RCC 7860 (cell line): ENCODE data around the gene RELL2.
A peak's percentile ranks its signal among the peaks of the same experiment; 100 is the strongest.

Source experiments
- DNase-seq: peaks from one replicate; pipeline ENCODE4 v3.0.0-alpha.2; 2015; ENCODE audit warnings: low spot score
- FAIRE-seq: peaks from 2 replicates; lab custom pipeline; 2012; peaks lifted over from hg19 to GRCh38; lab: Jason Lieb, UNC

The RELL2 gene

DNA sequence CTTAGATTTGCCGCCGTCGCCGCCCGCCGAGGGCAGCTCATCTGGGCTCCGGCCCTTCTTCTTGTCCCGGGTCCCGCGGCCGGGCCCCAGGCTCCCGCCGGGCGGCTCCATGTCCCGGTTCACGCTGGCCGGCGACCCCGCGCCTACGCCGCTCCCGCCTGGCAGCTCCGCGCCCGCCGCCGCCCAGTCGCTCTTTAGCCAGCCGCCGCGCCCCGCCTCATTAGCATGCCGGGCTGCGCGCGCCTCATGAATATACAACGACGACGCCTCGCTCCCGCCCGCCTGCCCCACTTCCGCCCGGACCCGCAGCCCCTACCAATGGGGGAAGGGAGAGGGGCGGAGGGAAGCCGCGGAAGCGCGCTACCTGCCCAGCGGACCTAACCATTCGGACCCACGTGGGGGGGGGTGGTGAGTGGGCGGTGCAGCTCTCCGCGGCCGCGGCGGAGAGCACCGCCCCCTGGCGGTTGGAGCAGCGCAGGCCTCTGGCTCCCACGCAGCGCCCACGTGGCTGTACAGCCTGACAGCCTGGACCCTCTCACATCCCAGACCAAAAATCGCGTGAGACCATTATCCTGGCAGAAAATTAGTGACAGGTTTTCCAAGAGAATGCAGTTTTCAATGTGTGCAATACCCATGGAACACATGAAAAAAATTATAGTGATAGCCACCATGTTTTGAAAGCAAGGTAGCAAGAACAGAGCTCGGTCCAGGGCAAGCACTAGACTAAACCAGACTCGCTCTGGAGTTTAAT is 17.8 kb upstream of the RELL2 start, which contains the start of gene DIAPH1:
Gene DIAPH1 (minus strand): TSS at position 197 of the 751 bp plus-strand sequence. CDS start 86 bp downstream, at position 111.
- DNase-seq (peak; percentile 89), FAIRE-seq (peak; percentile 67)

DNA sequence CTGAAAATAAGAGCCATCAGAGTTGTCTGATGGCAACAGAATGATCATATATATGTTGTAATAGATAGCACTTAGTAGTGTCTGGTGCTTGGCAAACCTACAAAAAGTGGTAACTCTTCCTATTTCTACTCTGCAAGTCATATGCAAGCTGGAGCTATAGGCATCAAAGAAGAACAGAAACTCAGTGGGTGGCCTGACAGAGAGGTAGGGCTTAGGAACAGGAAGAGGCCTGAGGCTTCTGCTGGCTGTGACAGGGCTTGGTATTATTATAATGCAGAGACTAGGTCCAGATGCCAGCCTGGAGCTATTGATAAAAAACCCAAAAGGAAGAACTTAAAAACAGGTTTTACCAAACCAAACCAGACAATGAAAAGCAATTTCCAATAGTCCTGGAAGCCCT is 13.6 kb upstream of the RELL2 start:
- DNase-seq = no peak
- FAIRE-seq = no peak

DNA sequence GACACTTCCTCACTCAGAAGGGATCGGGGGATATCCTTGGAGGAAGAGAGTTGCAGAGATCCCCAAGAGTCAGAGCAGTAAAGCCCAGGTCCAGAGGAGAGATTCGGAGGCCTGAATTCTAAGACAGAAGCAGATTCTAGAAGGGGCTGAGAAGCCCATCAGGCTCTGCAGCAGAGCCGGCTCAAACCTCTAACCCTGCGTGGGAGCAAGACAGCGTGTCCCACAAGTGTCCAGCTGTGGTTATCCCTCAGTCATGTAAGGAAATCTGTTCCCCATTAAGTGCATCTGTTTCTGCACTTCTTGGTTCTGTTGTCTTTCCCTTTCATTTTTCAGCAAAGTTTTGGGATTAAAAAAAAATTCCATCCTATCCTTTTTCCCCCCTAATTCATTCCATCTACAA is 13.2 kb upstream of the RELL2 start:
- no peak for FAIRE-seq
- DNase-seq = no peak

DNA sequence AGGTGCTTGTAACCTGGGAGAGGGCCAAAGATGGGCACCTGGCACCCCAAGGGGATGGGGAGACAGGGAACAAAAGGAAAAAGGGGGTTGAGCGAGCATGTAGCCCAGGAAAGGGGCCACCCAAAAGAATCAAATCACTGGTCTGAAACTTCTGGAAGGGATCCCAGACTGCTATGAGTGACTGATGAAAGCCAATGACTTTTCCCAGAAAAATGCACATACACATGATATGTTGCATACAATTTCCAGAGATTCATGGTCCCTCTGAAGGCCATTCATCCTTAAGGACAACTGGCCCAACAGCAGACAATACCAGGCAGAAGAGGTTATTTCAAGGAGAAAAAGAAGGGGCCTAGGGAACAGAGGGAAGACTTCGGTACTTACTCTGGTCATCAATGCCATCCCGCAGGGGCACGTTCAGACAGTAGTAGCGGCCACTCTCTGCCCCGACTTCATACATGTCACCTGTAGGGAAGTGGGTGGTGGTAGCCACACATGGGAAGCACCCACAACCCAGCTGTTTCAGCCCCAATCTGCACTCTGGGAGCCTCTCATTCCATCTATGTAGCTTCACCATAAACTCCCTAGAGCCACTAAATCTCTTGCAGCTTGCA is 8.5 kb upstream of the RELL2 start:
- FAIRE-seq = no peak
- no peak for DNase-seq

DNA sequence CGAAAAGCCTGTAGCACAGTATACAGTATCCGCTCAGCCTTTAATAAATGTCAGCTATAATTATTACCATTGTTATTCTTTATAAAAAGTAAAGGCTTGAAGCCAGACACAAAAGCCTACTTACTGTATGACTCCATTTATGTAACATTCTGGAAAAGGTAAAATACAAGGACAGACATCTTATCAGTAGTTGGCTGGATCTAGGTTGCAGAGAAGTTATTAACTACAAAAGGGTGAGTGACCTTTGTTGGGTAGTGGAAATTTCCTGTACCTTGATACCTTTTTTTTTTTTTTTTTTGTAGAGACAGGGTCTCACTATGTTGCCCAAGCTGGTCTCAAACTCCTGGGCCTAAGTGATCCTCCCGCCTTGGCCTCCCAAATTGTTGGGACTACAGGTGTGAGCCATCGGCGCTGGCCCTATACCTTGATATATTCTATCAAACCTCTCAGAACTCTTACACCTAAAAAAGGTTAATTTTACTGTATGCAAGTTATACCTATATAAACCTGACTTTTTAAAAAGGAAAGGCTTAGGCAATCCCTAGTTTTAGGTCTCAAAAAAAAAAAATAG is 6.1 kb upstream of the RELL2 start:
- DNase-seq (no peak), FAIRE-seq (no peak)

- no peak for DNase-seq
- no peak for FAIRE-seq
These were observed 4.1 kb upstream of the RELL2 start for GRCh38 chr5:141632650-141633049.

- no peak for DNase-seq
- no peak for FAIRE-seq
These were observed 2.8 kb upstream of the RELL2 start for GRCh38 chr5:141633871-141634561.

- DNase-seq (no peak), FAIRE-seq (no peak)
These were observed 2.1 kb upstream of the RELL2 start for GRCh38 chr5:141634720-141635119.

DNA sequence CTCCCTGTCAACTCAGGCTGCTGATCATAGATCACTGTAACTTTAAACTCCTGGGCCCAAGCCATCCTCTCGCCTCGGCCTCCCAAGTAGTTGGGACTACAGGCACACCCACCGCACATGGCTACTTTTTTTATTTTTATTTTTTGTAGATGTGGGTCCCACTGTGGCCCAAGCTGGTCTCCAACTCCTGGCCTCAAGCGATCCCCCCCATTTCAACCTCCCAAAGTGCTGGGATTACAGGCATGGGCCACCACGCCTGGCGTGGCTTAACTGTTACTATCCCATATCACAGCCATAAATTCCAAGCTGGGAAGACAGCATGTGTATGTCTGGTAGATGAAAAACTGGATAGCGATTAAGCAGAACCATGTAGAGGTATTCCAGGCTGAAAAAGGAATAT is 1.2 kb upstream of the RELL2 start:
- FAIRE-seq = no peak
- DNase-seq = no peak

DNA sequence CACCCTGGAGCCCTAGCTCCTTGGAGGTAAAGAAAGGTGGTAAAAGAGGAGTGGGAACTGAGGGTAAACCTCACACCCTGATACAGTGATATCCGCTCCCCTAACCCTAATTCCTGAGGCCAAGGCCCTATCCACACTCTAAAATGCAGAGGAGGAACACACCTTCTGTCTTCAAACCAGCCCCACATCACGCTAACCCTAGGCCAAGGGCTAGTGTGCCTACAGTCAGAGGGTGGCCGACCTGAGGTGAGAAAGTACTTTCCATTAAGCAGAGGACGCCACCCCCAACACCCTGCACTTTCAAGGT is 738 bp upstream of the RELL2 start:
- no peak for FAIRE-seq
- no peak for DNase-seq

DNA sequence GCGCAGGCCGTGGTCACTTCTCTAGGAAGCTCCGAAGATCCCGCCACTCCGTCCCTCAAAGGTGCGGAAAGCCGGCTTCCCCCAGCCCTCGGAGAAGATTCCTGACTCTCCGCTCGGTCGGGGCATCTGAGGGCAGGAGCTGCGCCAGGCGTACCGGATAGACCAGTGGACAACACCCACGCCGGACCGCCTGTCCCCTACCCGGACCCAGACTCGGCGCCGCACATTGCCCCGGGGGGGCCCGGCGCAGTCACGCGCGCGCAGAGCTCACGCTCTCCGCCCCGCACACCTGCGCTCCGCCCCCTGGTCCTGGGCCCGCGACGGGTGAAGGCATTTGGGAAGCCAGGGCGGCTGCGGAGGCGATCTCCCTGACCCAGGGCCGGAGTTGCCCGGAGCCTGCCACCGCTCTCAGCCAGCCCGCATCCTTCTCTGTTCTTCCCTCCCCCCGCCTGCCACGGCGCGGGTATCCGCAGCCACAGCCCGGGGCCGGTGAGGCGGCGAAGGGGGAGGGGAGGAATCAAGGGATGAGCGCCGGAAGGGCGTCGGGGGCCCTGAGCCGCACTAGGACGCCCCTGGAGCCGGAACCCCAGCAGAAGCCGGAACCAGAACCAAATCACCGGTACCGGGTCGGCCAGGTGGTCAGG is 448 bp downstream of the RELL2 start:
- FAIRE-seq = no peak
- no peak for DNase-seq

- FAIRE-seq (no peak), DNase-seq (no peak)
These were observed 1.1 kb downstream of the RELL2 start for GRCh38 chr5:141637767-141638419.

- no peak for DNase-seq
- no peak for FAIRE-seq
These were observed 2.0 kb downstream of the RELL2 start for GRCh38 chr5:141638771-141639170.

GRCh38 chr5:141639357-141640050 is 2.7 kb downstream of the RELL2 start:
- FAIRE-seq = no peak
- no peak for DNase-seq

DNA sequence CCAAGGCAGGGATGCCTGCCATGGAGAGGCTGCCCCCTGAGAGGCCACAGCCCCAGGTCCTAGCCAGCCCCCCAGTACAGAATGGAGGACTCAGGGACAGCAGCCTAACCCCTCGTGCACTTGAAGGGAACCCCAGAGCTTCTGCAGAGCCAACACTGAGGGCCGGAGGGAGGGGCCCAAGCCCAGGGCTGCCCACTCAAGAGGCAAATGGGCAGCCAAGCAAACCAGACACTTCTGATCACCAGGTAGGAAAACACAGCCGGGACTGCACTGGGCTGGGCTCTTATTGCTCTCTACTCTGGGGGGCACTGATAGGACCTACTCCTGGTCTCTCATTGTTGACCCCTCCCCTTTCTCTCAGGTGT is 3.2 kb downstream of the RELL2 start:
- no peak for FAIRE-seq
- DNase-seq = no peak

GRCh38 chr5:141640698-141641097 is 3.9 kb downstream of the RELL2 start:
- no peak for FAIRE-seq

GRCh38 chr5:141641634-141642267 is 5.0 kb downstream of the RELL2 start:
- DNase-seq = peak; percentile 80
- FAIRE-seq = peak; percentile 86

More at GRCh38 chr5:141640698-141641097, 3.9 kb downstream of the RELL2 start:
- DNase-seq = no peak

- no peak for FAIRE-seq
- no peak for DNase-seq
These were observed 9.2 kb downstream of the RELL2 start for GRCh38 chr5:141646026-141646425.

DNA sequence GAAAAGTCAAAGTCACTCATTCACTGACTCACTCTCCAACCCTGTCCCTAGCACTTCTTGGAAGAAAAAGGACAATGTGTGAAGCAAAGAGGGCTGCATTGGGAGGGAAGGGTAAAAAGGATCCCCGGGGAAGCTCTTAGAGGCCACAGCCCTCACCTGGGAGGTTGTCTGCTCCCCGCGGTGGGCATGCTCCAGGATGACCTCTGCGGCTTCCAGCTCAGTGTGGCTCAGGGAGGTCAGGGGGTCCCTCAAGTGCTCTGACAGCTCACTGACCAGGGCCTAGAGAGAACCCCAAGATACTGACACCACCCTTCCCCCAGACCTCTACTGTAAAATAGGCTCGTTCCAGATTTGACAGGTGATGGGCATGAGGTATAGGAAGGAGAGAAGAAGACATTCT is 10.4 kb downstream of the RELL2 start:
- FAIRE-seq (no peak), DNase-seq (no peak)

DNA sequence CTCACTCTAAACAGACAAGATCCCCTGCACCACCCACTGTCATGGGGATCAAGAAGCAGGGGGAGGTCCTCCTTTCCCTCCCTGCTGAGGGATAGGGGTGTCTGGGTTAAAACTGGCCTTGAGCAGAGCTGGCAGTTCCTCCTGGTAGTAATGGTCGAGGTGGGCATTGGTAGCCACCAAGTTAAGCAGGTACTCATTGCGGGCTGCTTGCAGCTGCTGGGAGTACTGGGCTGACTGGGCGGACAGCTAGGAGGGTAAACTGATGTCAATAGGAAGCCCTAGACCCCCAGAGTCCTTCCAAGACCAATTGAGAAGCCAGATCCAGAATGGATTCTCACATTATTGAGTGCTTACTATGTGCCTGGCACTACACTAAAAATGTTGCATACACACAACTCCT is 11.1 kb downstream of the RELL2 start:
- FAIRE-seq (no peak), DNase-seq (no peak)
